Inflammatory macrophage treated with lipopolysaccharide for 4 hours (primary cell): ENCODE measurements around the gene XPC.
"Not testable (repeated sequence)": the region's sequence is repeated elsewhere in the genome, so short reads cannot be mapped to it uniquely, and the experiment has no call there.

Experiments used
- DNase-seq: peaks from one replicate; pipeline ENCODE4 v3.0.0-alpha.2; 2020

The XPC gene

DNA sequence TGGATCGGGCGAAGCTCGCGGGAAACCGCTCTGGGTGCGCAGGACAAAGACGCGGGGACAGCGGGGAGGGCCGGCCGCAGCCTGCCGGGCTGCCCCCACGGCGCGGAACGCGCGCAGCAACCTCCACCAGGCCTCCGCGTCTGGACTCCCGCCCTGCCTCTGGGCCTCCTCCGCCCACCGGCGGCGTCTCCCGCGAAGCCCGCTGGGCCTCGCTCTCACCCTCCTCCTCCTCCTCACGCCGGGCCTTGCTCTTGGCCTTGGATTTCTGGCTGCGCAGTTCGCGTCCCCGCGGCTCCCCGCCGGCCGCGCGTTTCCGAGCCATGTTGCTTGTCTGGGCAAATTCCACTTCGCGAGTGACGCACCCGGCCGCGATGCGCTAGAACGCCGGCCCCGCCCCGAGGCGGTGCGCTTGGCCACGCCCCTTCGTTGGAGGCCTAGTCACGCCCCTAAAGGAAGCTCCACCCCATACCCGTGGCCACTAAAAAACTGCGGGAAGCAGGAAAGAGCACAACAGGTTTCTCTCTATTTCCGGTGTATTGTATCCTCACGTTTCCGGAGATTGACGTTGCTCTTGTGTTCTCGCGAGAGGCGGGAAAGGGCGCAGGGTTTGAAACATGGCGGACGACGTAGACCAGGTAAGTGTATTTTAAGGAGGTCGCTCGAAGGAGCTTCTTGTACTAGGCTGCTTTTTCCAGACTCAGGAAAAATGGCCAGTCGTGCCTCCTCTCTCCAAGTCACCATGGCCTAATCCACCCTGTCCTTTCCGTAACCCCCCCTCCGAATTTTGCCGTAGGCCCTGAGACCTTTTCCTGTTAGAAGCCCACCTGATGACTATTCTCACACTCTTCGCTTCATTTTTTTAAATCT, at the start of gene XPC, which contains the start of gene LSM3:
Gene XPC, minus strand, starts transcription at position 355 of the 867 bp plus-strand sequence. Its CDS starts 33 bp downstream, at position 322.
Gene LSM3, plus strand, starts transcription at position 571 of the 867 bp plus-strand sequence. Its CDS starts 44 bp downstream, at position 615.
- peak; percentile 99 for DNase-seq

DNA sequence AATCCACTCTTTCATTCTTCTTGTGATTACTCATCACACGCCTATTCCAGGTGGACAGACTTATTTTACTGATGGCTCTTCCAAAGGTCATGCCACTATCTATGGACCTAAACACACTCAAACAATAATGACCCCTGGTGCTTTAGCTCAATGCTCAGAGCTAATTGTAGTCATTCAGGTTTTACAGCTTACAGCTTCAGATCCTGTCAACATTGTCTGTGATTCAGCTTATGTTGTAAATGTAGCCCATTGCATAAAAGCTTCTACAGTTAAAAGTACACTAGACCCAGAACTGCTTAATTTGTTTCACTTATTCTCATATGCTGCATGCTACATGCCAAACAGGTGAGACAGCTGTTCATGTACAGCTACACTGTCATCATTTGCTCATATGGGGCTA, 49.5 kb upstream of the XPC start:
- no peak for DNase-seq

DNA sequence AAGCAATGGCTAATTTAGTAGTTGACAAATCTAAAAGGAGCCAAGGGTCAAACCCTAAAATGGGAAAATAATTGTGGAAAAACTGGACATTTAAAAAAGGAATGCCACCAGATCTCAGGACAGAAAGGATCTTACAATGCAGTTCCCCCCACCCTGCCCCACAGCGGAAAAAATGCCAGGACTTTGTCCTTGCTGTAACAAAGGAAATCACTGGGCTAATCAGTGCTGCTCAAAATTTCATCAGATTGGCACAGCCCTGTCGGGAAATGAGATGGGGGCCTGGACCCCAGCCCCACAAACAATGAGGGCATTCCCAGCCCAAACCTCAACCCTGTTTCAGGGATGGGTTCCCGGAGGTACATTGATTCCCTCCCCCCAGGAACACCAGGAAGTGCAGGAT, 48.0 kb upstream of the XPC start:
- DNase-seq: not testable (repeated sequence)

DNA sequence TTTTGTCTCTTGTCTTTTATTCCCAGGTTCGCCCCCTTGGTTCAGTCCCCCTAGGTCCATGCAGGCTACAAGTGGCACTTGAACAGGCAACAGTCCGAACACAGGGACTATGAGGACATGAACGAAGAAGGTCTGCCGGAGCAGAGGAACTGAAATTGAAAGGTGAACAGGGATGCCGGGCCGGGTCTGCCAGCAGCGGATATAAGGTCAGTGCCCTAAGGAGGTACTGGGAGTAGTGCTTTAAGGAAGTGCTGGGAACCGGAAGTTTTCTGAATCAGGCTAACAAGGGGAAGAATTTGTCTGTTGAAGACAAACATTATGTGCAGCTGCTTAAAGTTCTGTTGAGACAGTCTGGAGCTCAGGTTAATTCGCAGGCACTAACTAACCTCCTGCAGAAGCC, 47.0 kb upstream of the XPC start:
- DNase-seq: peak; percentile 47

DNA sequence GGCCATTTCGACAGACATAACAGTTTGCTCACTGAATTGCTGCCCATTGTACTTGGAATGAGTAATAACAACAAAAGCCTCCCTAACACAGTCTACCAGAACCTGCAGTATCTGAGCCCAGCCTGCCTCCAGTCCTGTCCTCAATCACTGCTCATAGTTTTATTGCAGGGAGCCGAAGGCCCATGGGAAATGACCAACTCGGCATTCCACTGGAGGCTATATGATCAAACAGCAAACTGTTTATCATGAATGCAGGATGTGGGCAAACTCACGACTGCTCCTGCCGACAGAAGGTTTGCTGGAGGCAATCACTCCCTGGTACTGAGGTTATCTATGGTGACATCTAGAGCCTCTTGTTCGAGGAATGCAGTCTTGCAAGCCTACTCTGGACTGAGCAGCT, 46.5 kb upstream of the XPC start:
- DNase-seq: no peak

DNA sequence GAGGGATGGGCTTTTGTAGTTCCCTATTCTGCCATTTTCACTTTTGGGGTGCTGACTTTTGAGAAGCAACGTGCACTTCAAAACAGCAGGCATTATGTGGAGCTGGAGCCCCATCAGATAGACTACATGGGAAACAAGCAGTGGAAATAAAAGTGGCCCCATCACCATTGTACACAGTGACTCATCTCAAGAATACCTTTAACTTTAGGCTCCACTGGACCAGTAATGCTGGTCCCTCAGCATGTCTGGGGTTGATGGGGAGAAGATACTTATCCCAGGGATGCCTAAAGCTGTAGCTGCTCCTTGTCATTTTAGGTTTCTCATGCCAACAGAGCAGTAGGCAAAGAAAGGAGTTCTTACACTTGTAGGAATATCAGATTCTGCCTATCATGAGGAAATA, 45.2 kb upstream of the XPC start:
- no peak for DNase-seq

DNA sequence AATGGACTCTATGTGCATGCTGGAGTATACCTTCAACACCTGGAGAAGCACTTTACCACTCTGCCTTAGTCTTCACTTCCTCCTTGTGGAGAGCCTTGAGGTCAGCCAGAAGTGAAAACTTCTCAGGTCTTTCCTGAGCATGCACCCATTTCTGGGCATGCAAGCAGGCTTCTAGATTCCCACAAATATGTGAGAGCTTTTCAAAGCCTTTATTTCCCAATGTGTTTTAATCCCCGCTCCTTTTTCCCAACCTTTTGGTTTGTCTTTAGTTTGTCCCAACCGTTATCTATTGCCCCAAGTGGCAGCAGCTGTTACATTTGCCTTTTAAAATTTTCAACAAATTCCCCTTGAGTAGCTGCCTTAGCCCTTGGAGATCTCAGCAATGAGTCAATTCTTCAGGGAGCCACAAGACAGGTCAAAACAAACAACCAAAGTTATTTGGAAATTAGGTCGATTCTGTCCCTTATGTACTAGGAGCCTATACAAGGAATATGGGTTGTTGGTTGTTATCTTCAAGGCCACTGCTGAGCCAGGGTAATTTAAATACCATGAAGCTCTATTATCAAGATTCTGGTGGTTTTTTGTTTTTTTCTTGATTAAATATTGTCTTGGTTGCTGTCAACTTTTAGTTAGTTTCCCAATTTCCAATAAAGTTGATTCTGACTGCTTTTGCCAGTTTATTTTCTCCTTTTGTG, 44.6 kb upstream of the XPC start:
- no peak for DNase-seq

DNA sequence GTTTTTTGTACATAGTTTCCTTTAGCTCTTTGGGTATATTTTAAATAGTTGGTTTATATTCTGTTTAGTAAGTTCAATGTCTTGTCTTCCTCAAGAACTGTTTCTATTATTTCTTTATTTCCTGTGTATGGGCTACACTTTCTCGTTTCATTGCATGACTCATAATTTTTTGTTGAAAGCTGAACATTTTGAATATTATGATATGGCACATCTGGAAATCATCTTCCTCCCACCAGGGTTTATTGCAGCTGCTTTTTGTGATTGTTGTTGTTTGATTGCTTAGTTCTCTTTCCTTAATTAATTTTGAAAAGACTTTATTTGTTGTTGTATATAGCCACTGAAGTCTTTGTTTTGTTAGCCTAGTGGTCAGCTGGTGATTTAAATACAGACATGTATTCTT, 44.1 kb upstream of the XPC start:
- no peak for DNase-seq

DNA sequence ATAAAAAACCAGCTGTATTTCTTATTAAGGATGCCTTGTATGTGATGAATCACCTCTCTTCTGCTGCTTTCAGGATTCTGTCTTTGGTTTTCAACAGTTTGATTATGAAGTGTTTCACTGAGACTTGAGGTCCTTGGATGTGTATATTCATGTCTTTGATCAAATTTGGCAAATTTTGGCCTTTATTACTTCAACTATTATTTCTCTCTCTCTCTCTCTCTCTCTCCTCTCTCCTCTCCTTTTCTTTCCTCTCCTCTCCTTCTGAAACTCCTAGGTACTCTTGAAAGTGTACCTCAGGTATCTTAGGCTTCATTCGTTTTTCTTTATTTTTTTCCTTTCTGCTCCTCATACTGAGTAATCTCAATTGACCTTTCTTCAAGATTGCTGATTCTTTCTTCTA, 43.5 kb upstream of the XPC start:
- DNase-seq: no peak

DNA sequence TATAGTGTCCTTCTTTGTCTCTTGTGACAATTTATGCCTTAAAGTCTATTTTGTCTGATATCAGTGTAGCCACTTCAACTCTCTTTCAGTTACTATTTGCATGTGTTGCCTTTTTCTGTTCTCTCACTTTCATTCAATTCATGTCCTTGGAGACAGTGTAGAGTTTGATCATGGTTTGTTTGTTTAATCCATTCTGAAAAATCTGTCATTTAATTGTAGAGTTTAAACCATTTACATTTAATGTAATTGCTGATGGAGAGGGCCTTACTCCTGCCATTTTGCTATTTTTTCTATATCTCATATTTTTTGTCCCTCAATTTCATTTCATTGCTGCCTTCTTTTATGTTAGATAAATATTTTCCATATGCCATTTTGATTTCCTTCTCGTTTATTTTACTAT, 42.5 kb upstream of the XPC start:
- no peak for DNase-seq

DNA sequence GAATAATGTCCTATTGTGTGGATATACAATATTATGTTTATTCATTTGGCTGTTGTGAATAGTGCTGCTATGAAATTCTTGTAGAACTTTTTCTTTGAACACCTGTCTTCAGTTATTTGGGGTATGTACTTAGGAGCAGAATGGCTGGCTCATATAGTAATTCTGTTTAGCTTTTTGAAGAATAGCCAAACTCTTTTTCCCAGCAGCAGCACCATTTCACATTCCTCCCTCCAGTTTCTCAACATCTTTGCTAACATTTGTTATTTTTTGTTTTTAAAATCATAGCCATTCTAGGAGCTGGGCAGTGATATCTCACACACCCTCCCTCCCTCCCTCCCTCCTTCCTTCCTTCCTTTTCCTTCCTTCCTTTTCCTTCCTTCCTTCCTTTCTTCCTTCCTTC, 40.0 kb upstream of the XPC start:
- no peak for DNase-seq

DNA sequence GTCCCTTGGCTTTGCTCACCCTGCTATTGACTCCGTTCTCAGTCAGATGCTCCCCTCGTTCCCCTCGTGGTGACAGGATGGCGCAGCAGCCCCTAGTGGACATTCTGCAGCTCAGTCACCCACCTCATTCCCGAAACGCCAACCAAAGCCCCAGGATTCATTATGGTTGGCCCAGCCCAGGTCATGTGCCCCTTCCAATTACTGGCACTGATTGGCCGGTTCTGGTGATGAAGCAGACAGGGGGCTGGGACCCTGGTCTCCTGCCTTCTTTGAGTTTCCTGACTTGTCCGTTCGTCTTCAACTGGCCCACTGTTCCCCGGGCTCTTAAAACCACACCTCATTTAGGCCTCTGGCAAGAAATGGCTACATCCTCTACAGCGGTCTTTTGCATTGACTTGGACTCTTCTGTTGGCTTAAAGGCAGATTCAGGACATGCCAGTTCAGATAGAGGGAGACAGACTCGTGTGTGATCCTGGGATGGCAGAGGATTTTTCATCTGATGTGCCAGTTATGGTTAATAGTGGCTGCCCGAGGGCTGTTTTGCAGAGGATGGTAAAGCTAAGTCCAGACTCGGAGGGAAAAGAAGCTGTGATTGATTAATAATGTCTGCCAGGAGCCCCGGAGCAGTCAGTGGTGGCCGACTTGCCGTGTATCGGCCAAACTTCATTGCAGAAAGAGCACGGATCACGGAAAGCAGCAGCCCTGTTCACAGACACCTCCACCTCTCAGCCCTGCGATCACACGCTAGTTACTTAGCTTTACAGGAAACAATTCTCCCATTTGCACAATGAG, 38.1 kb upstream of the XPC start:
- DNase-seq: peak; percentile 37

DNA sequence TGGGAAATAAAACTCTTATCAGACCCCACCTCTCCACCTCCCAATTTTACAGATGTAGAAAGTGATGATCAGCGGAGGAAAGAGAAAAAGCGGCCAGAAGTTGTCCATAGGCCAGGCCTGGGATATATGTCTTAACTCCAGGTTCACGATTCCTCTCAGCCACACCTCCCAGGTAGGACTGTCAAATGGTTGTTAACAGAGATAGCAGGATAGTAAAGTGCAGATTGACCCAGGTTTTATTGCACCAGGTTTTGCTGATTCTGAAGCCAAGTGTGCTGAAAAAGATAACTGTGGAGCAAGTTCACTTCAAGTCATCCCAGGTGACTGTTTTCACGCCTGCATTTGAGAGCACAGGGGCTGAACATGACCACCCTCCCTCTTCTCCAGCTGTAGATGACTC, 36.4 kb upstream of the XPC start:
- DNase-seq: no peak

DNA sequence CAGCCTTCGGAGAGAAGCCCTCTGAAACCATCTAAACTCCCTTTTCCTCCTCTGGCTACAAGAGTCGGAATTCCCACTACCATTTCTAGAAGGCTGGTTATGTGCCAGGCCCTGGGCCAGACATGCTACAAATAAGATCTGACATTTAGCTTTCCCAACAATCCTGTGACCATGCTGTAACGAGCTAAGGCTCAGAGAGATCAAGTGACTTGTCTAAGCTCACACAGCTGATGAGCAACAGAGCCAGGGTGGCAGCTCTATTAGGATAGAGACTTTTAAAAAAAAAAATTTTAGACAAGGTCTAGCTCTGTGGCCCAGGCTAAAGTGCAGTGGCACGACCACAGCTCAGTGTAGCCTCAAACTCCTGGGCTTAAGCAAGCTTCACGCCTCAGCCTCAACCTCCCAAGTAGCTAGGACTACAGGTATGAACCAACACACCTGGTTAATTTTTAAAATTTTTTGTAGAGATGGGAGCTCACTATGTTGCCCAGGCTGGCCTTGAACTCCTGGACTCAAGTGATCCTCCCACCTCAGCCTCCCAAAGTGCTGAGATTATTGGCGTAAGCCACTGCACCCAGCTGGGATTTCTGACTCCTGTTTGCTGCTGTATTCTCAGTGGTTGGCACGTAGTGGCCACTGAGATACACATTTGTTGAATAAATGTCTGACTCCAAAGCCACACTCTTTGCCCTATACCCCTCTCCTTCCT, 34.8 kb upstream of the XPC start:
- no peak for DNase-seq

DNA sequence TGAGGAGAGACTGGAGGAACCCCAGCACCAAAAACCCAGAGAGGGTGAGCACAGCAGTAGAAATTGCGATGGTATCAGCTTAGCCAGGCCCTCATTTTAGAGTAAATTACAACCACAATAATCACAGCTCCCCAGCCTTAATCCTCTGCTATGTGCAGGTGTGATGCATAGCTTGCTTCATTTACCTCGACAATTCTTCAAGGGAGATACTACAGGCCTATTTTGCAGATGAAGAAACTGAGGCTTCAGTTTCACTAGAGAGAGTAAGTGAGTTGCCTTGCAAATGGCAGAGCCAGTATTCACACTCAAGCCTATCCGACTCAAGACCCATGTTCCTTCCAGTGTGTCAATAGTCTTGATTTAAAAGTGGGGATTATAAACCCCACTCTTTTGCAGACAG, 33.6 kb upstream of the XPC start:
- no peak for DNase-seq

DNA sequence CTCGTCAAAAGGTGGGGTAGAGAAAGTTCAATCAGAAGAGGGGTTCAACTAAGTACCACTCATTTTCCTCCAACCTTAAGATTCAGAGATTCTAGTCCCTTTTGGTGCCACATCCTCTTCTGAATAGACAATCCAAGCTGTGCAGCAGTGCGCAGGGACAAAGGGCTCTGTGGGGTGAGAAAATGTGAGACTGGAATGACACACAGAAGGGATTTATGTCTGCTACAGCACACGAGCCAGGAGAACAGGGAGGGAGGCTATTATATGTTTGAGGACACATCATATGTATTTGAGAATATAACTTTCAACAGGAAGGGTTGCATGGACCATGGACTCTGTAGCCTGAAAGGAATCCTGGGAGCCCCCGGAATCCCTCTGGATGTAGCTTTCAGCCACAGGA, 33.2 kb upstream of the XPC start:
- no peak for DNase-seq

DNA sequence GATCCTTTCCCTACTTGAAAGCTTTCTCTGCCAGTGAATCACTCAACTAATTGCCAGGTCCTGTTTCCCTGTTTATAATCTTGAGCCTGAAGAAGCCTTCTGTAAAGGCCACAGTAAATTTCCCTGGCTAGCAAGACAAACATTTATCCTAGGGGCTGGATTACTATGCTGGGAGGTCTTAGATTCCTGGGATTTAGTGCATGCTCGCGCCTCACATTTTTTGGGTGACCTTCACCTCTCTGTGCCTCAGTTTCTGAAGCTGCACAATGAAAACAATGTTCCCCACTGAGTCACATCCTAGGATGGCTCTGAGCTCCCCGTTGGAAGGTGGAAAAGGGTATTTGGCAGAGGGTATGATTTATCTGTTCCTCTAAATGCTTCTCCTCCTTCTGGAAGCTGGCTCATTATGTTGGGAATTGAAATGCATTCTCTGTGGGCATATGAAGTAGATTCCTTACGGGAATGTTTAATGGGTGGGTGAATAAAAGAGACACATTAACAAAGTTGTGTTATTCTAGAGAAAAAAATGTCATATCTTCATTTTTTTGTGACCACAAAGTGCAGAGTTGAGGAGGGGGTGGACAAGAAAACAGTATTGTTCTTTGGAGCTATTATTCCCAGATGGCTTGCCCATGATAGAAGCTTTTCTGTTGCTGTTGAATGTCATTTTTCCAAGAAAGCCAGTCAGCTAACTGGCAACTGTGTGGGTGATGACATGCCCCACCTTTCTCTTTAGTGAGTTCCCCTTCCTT, 32.6 kb upstream of the XPC start:
- no peak for DNase-seq

DNA sequence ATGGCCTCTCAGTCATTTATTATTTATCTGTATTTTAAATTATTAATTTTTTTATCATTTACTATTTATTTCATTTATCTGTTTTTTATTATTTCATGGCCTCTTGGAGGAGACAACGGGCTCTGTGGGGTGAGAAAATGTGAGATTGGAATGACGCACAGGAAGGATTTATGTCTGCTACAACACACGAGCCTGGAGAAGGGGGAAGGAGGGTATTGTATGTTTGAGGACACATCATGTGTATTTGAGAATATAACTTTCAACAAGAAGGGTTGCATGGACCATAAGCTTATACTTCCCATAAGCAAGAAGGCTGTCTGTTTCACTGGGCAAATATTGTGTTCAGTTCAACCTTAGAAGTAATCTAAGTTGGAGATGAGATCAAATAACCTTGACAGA, 31.9 kb upstream of the XPC start:
- no peak for DNase-seq

DNA sequence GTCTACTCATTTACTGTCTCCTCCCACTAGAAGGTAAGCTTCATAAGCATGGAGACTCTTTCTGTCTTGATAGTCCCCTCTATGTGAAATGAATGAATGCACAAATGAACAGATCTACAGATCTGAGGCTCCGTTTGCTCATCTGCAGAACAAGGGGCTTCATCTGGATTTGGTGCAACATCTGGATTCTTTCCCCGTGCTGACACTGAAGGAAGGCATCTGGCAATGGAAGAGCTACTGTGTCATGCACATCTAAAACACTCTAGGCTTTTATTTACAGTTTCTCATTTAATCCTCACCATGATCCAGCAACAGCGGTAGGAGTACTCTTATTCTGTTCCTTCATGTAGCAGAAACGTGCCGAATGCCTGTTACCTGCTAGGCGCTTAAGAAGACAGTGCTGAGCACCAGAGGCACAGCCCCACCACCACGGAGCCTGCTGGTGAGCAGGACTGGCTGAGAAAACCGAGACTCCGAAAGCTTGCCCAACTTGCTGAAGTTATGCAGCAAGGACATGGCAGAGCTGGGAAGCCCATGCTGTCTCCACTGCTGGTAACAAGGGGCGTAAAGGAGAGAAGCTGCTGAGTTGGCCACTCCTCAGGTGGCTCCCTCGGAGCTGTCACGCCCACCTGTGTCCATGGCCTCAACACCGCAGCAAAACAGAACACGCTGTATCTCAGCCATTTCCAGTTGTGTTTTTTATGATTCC, 31.3 kb upstream of the XPC start:
- no peak for DNase-seq

DNA sequence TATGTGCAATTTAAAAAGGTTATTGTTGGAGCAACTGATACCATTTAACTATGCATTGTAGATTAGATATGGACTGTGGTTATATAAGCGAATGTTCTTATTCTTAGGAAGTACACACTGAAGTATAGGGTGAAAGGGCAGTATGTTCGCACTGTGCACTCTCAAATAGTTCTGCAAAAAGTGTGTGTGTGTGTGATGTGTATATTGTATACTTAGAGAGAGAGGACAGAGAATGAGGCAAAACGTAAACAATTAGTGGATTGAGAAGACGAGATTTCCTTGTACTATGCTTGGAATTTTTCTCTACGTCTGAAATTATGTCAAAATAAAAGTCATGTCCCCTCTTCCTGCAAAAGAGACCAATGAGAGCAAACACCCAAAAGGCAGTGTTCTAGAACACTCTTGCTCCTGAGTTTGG, 30.6 kb upstream of the XPC start:
- no peak for DNase-seq

DNA sequence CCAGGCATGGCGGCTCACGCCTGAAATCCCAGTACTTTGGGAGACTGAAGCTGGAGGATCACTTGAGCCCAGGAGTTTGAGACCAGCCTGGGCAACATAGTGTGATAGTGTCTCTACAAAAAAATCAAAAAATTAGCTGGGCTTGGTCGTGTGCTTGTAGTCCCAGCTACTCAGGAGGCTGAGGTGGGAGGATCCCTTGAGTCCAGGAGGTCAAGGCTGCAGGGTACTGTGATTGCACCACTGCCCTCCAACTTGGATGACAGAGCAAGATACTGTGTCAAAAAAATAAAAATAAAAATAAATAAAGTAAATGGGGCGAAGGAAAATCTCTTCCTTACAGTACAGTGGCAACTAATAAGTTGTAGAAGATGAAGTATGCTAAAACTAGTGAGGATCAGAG, 29.8 kb upstream of the XPC start:
- DNase-seq: no peak
